K562 (cell line): Measurements from ENCODE around the gene SLC36A1. TPM values are rescaled to one million over a fixed set of nuclear protein-coding genes. Genes with fewer than 3 reads are reported as not detected.
A peak's percentile ranks its signal among the peaks of the same experiment; 100 is the strongest.

Experiments
- ARHGAP35 ChIP-seq: fragments of 450-650 bp; IDR thresholded peaks from 2 replicates; pipeline ENCODE4 v1.6.1; 2018; ENCODE audit not compliant: partially characterized antibody
- BHLHE40 ChIP-seq: IDR thresholded peaks from 2 replicates; pipeline ENCODE4 v1.6.1; 2011; ENCODE audit warnings: low read length, improper control_type of control experiment
- CEBPB ChIP-seq: fragments of 450-650 bp; IDR thresholded peaks from 2 replicates; pipeline ENCODE4 v1.6.1; 2016; ENCODE audit warnings: missing genetic modification characterization, missing compliant biosample characterization
- CXXC5 ChIP-seq: fragments of 250-450 bp; sonication (Bioruptor Pico); IDR thresholded peaks from 2 replicates; pipeline ENCODE4 v1.8.0; 2022; ENCODE audit warnings: inconsistent platforms, mild to moderate bottlenecking, moderate library complexity
- DPF2 ChIP-seq: fragments of 450-650 bp; IDR thresholded peaks from 2 replicates; pipeline ENCODE4 v1.6.1; 2016
- FOXK1 ChIP-seq: sonication (generic); formaldehyde crosslinking; IDR thresholded peaks from 2 replicates; pipeline ENCODE4 v1.8.0; 2022; ENCODE audit warnings: missing genetic modification reagents, mild to moderate bottlenecking, borderline replicate concordance
- HIVEP1 ChIP-seq: fragments of 250-450 bp; sonication (Bioruptor Pico); IDR thresholded peaks from 2 replicates; pipeline ENCODE4 v1.4.0; 2020; ENCODE audit warnings: mild to moderate bottlenecking
- HMBOX1 ChIP-seq: sonication (generic); IDR thresholded peaks from 2 replicates; pipeline ENCODE4 v1.6.1; 2016
- HNRNPH1 ChIP-seq: fragments of 200-400 bp; formaldehyde crosslinking; optimal IDR thresholded peaks from 2 replicates; pipeline ENCODE3; 2017; ENCODE audit warnings: low read depth, mild to moderate bottlenecking, low read length, moderate library complexity
- KLF6 ChIP-seq: fragments of 250-450 bp; sonication (Bioruptor Pico); IDR thresholded peaks from 2 replicates; pipeline ENCODE4 v1.4.0; 2020; ENCODE audit warnings: mild to moderate bottlenecking, moderate library complexity, borderline replicate concordance
- MBD1 ChIP-seq: fragments of 250-450 bp; sonication (Bioruptor Pico); IDR thresholded peaks from 2 replicates; pipeline ENCODE4 v1.8.0; 2022; ENCODE audit warnings: inconsistent platforms
- NBN ChIP-seq: fragments of 450-650 bp; IDR thresholded peaks from 2 replicates; pipeline ENCODE4 v1.6.1; 2016; ENCODE audit warnings: low read depth, mild to moderate bottlenecking
- NCOA1 ChIP-seq: fragments of 450-650 bp; IDR thresholded peaks from 2 replicates; pipeline ENCODE4 v1.6.1; 2016; ENCODE audit warnings: low read depth
- NR2C1 ChIP-seq, 2 experiments: fragments of 450-650 bp; IDR thresholded peaks; 2 replicates each; pipeline ENCODE4 v1.6.1; 2017; ENCODE audit warnings: mild to moderate bottlenecking in 2 of 2, antibody characterized with exemption in 1 of 2, inconsistent platforms in 1 of 2, missing compliant biosample characterization in 1 of 2, missing genetic modification characterization in 1 of 2
- PHB ChIP-seq: fragments of 250-450 bp; sonication (Bioruptor Pico); IDR thresholded peaks from 2 replicates; pipeline ENCODE4 v1.5.0; 2021
- POLR2A ChIP-seq: fragments of 450-650 bp; conservative IDR thresholded peaks from 2 replicates; pipeline ENCODE4 v1.6.1; 2016
- RCOR1 ChIP-seq, 2 experiments: IDR thresholded peaks; 2 replicates each; pipeline ENCODE4 v1.6.1; 2012; ENCODE audit warnings: low read depth in 2 of 2, low read length in 2 of 2, borderline replicate concordance in 1 of 2, improper control_type of control experiment in 1 of 2
- RFX5 ChIP-seq: IDR thresholded peaks from 2 replicates; pipeline ENCODE4 v1.6.1; 2011; ENCODE audit warnings: low read depth, mild to moderate bottlenecking, improper control_type of control experiment, low read length
- RHOXF2B ChIP-seq: fragments of 250-450 bp; sonication (Bioruptor Pico); conservative IDR thresholded peaks from 2 replicates; pipeline ENCODE4 v1.5.1; 2021
- SIRT6 ChIP-seq: IDR thresholded peaks from one replicate; pipeline ENCODE4 v1.6.1; 2012; ENCODE audit warnings: low read depth, mild to moderate bottlenecking, control low read depth, inconsistent platforms, low read length, moderate library complexity
- SMARCA4 ChIP-seq: fragments of 450-650 bp; IDR thresholded peaks from 2 replicates; pipeline ENCODE4 v1.6.1; 2016
- SMARCB1 ChIP-seq: IDR thresholded peaks from 2 replicates; pipeline ENCODE4 v1.6.1; 2011; ENCODE audit warnings: improper control_type of control experiment, low read depth; ENCODE audit not compliant: insufficient read length
- SOX6 ChIP-seq: fragments of 450-650 bp; IDR thresholded peaks from 2 replicates; pipeline ENCODE4 v1.6.1; 2014; ENCODE audit warnings: mild to moderate bottlenecking
- SREBF1 ChIP-seq: fragments of 150-350 bp; IDR thresholded peaks from 2 replicates; pipeline ENCODE4 v1.6.1; 2014; ENCODE audit warnings: antibody characterized with exemption, low read depth, low read length, borderline replicate concordance
- SRF ChIP-seq, 2 experiments: fragments of 250-450, 450-650 bp in 1 of 2; sonication (Bioruptor Pico) in 1 of 2; sonication (generic) in 1 of 2; formaldehyde crosslinking; IDR thresholded peaks; 2 replicates each; pipeline versions ENCODE4 v1.5.0 to v1.5.1; 2020 to 2022; ENCODE audit warnings: mild to moderate bottlenecking in 1 of 2, missing genetic modification reagents in 1 of 2
- SUPT5H ChIP-seq: fragments of 450-650 bp; IDR thresholded peaks from 2 replicates; pipeline ENCODE4 v1.6.1; 2016
- ZBED1 ChIP-seq: IDR thresholded peaks from 2 replicates; pipeline ENCODE4 v1.6.1; 2014
- ZNF146 ChIP-seq: IDR thresholded peaks from one replicate; pipeline ENCODE4 v1.6.1; 2018; ENCODE audit warnings: missing compliant biosample characterization; ENCODE audit not compliant: unreplicated experiment
- ZNF518B ChIP-seq: fragments of 250-450 bp; sonication (Bioruptor Pico); IDR thresholded peaks from 2 replicates; pipeline ENCODE4 v1.5.0; 2021; ENCODE audit warnings: mild to moderate bottlenecking, moderate library complexity
- polyA plus RNA-seq, 8 experiments: library from polyadenylated mRNA; depleted of rRNA in 4 of 8; stranded (reverse) in 5 of 8; unstranded in 3 of 8; fragments of >200 nt; fragmentation: Nextera tagmentation in 2 of 8; fragmentation: Illumina TruSeq in 1 of 8; extraction: Ambion mirVana in 2 of 8; extraction: Trizol in 1 of 8; gene quantifications; 2 replicates each; pipeline versions ENCODE4 v1.2.1 to v1.2.3, GENCODE V29; 2011 to 2014; ENCODE audit warnings: inconsistent platforms in 1 of 8, missing spikeins in 1 of 8
- total RNA-seq, 7 experiments: library from RNA; depleted of rRNA in 6 of 7; stranded (reverse); fragments of >200 nt in 6 of 7; fragmentation: Illumina TruSeq in 2 of 7; extraction: Trizol in 2 of 7; gene quantifications; 2 replicates each; pipeline versions ENCODE4 v1.2.1 to v1.2.3, GENCODE V29; 2011 to 2021; ENCODE audit warnings: low replicate concordance in 1 of 7

SLC36A1 gene
- total and polyA plus RNA-seq, 9 of the 15 experiments (the other 6 are each of a cell fraction or from before 2014, with no cell fraction given) = 1.6 to 8.4 (median 4.6) TPM

GRCh38 chr5:151449297-151449696, 1.9 kb downstream of the SLC36A1 start (continued):
- TF ChIP-seq NCOA1 (no peak), CEBPB (tag) (no peak), DPF2 (0 out of 2 replicates have a peak, but pooled peaks have one; percentile 31), MBD1 (CRISPR knock-in tag) (no peak), HIVEP1 (CRISPR knock-in tag) (no peak), SREBF1 (no peak), POLR2A (no peak), SIRT6 (no peak), RHOXF2B (CRISPR knock-in tag) (no peak), SMARCA4 (0 out of 2 replicates have a peak, but pooled peaks have one; percentile 35), HMBOX1 (no peak), FOXK1 (no peak), ZNF146 (CRISPR knock-in tag) (no peak), PHB (CRISPR knock-in tag) (no peak), KLF6 (CRISPR knock-in tag) (no peak), SMARCB1 (no peak), ZNF518B (CRISPR knock-in tag) (no peak), BHLHE40 (no peak), SRF (CRISPR knock-in tag; IDR thresholded peaks at IDR 0.05) (no peak), NBN (no peak), ARHGAP35 (no peak), CXXC5 (CRISPR knock-in tag) (peak; percentile 51; the same call in 1 of the 2 replicates), NR2C1 (IDR thresholded peaks at IDR 0.05) (no peak), NR2C1 (tag; IDR thresholded peaks at IDR 0.05) (no peak), RCOR1 (IDR thresholded peaks at IDR 0.05; ENCODE audit: borderline replicate concordance in 1 of 2, low read depth in 2 of 2, low read length in 2 of 2) (peak in 1 of 2 experiments; percentile 28; a peak in 2 of 4 replicates), HNRNPH1 (no peak), SUPT5H (no peak), SOX6 (peak; percentile 86), ZBED1 (no peak), RFX5 (no peak)
